ENCODE results near the gene APOBEC3A. TPM values are rescaled to one million over a fixed set of nuclear protein-coding genes. Genes with fewer than 3 reads are reported as not detected.
"Not testable (repeated sequence)": the region's sequence is repeated elsewhere in the genome, so short reads cannot be mapped to it uniquely, and the experiment has no call there.

Gene APOBEC3A
- total and polyA plus RNA-seq, 9 donors: 0.11 to 2.5 (median 0.45) TPM; not detected in 2

GRCh38 chr22:38974826-38975175 lies 17.4 kb downstream of the APOBEC3A start:
- Histone ChIP-seq H3K4me1 (ENCODE audit: control insufficient read depth, insufficient read depth, low read length) (no peaks in the 10 kb centered on the region), H3K27ac (ENCODE audit: low read length) (no peak overlapping the region), H3K4me3 (ENCODE audit: low read length) (no peak overlapping the region), H3K36me3 (ENCODE audit: control insufficient read depth, insufficient read depth, low read length) (no peaks in the 10 kb centered on the region), H3K9me3 (replicated peaks; ENCODE audit: control insufficient read depth, low read depth, low read length) (peaks cover 2% of the 10 kb centered on the region), H3K27me3 (ENCODE audit: control insufficient read depth, insufficient read depth, low read length) (peaks cover 2% of the 10 kb centered on the region)
- DNase-seq: no peak
- WGBS (ENCODE audit: insufficient coverage): 89% methylated on average over 3 of the region's 7 CpGs

- no CpG with 5 or more reads among the region's 4 CpGs for WGBS (ENCODE audit: insufficient coverage)
- H3K4me1 ChIP-seq (ENCODE audit: control insufficient read depth, insufficient read depth, low read length): peaks cover 12% of the 10 kb centered on the region
- not testable (repeated sequence) for H3K27me3 ChIP-seq (ENCODE audit: control insufficient read depth, insufficient read depth, low read length); DNase-seq; H3K27ac ChIP-seq (ENCODE audit: low read length); H3K9me3 ChIP-seq (replicated peaks; ENCODE audit: control insufficient read depth, low read depth, low read length); H3K4me3 ChIP-seq (ENCODE audit: low read length); H3K36me3 ChIP-seq (ENCODE audit: control insufficient read depth, insufficient read depth, low read length)
Observed at GRCh38 chr22:38977289-38977688, 19.9 kb downstream of the APOBEC3A start.

DNA sequence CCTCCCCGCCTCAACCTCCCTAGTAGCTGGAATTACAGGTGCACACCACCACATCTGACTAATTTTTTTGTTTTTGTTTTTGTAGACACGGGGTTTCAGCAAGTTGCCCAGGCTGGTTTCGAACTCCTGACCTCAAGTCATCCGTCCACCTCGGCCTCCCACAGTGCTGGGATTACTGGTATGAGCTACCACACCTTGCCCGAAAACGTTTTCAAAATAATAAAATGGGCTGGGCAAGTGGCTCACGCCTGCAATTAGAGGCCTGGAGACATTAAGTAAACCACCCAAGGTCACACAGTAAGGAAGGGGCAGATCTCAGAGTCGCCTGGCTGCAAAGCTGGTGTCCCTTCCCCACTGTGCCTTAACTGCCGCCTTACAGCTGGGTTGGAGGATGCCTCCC lies 23.2 kb downstream of the APOBEC3A start:
- not testable (repeated sequence) for H3K27ac ChIP-seq (ENCODE audit: low read length); DNase-seq; H3K4me3 ChIP-seq (ENCODE audit: low read length); H3K36me3 ChIP-seq (ENCODE audit: control insufficient read depth, insufficient read depth, low read length); H3K9me3 ChIP-seq (replicated peaks; ENCODE audit: control insufficient read depth, low read depth, low read length); H3K27me3 ChIP-seq (ENCODE audit: control insufficient read depth, insufficient read depth, low read length)
- peaks cover 16% of the 10 kb centered on the region for H3K4me1 ChIP-seq (ENCODE audit: control insufficient read depth, insufficient read depth, low read length)
- 75% methylated on average over 4 of the region's 10 CpGs for WGBS (ENCODE audit: insufficient coverage)

DNA sequence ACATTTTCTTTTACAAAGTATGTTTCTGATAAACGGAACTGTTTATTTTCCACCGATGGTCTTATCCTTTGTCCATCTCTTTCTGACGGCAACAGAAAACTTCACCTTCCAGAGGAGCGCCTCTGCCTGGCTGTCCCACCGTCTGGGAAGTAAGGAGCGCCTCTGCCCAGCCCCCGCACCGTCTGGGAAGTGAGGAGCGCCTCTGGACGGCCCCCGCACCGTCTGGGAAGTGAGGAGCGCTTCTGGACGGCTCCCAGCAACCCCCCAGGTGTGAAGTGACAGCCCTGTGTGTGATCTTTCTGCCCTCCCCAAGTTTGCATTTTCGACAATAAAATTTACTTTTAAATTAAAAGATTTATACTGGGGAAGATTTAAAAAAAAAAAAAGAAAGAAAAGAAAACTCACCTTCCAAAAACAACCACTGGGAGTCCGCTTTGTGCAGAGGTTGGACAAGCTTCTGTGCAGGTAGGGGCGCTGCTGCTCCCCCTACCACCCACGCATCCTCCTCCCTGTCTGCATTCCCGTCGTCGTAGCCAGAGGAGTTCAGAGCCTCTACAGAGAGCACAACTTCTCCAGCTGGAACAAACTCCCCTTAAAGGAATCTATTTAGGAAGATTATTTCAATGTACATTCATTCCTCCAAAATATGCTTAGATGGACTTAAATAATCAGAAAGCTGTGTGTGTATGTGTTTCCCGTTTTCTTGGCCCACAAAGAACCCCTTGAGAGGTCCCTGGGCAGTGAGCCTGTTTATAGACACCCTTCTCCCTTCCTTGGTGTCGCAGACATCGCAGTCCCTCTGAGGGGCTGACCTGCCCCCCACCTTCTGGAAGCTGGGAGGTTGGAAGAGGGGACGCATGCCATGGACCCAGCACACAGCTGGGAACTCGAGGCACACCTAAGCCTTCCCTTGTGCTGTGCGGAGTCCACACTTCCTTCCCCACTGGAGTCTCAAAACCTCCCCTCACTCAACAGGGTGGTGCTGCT lies 23.9 kb downstream of the APOBEC3A start:
- H3K36me3 ChIP-seq (ENCODE audit: control insufficient read depth, insufficient read depth, low read length): no peaks in the 10 kb centered on the region
- H3K27me3 ChIP-seq (ENCODE audit: control insufficient read depth, insufficient read depth, low read length): no peaks in the 10 kb centered on the region
- H3K4me1 ChIP-seq (ENCODE audit: control insufficient read depth, insufficient read depth, low read length): peaks cover 16% of the 10 kb centered on the region
- H3K27ac ChIP-seq (ENCODE audit: low read length): peak overlapping the region; percentile 72
- peak overlapping the region; percentile 51 for H3K4me3 ChIP-seq (ENCODE audit: low read length)
- peaks cover 3% of the 10 kb centered on the region for H3K9me3 ChIP-seq (replicated peaks; ENCODE audit: control insufficient read depth, low read depth, low read length)
- DNase-seq: peak; percentile 85
- WGBS (ENCODE audit: insufficient coverage): 30% methylated on average over 2 of the region's 27 CpGs

- WGBS (ENCODE audit: insufficient coverage): 1% methylated on average over 6 of the region's 16 CpGs
- no peaks in the 10 kb centered on the region for H3K36me3 ChIP-seq (ENCODE audit: control insufficient read depth, insufficient read depth, low read length)
- H3K4me1 ChIP-seq (ENCODE audit: control insufficient read depth, insufficient read depth, low read length): peaks cover 16% of the 10 kb centered on the region
- H3K4me3 ChIP-seq (ENCODE audit: low read length): peak within 1 kb of the TSS; percentile 51
- peak; percentile 98 for DNase-seq
- peak within 1 kb of the TSS; percentile 72 for H3K27ac ChIP-seq (ENCODE audit: low read length)
- no peaks in the 10 kb centered on the region for H3K27me3 ChIP-seq (ENCODE audit: control insufficient read depth, insufficient read depth, low read length)
- H3K9me3 ChIP-seq (replicated peaks; ENCODE audit: control insufficient read depth, low read depth, low read length): peaks cover 3% of the 10 kb centered on the region
Observed at GRCh38 chr22:38981992-38982927, 24.9 kb downstream of the APOBEC3A start, which contains the start of gene APOBEC3B. APOBEC3B (plus strand) TSS chr22:38982347; CDS start chr22:38982454, 107 bp downstream.

DNA sequence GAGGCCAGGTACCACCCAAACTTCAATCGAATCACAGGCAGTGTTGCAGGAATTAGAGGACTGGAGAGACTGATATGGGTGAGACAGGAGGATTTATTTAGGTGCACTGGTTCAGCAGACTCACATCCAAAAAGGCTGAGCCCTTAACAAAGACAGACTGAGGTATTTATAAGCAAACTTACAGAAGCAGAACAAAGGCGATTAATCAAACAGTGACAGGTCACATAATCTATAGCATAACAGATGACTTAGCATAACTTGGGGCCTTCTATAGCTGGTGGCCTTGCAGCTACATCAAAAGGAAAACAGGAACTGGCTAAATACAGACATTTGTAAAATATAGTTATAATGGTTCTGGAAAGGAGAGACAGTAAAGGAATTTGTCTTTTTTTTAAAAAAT lies 26.8 kb downstream of the APOBEC3A start:
- peaks cover 3% of the 10 kb centered on the region for H3K9me3 ChIP-seq (replicated peaks; ENCODE audit: control insufficient read depth, low read depth, low read length)
- peaks cover 16% of the 10 kb centered on the region for H3K4me1 ChIP-seq (ENCODE audit: control insufficient read depth, insufficient read depth, low read length)
- H3K4me3 ChIP-seq (ENCODE audit: low read length): no peak overlapping the region
- H3K27ac ChIP-seq (ENCODE audit: low read length): no peak overlapping the region
- no peaks in the 10 kb centered on the region for H3K27me3 ChIP-seq (ENCODE audit: control insufficient read depth, insufficient read depth, low read length)
- no peaks in the 10 kb centered on the region for H3K36me3 ChIP-seq (ENCODE audit: control insufficient read depth, insufficient read depth, low read length)
- no peak for DNase-seq
- no CpG with 5 or more reads among the region's 2 CpGs for WGBS (ENCODE audit: insufficient coverage)

GRCh38 chr22:38984784-38985757 lies 27.7 kb downstream of the APOBEC3A start:
- not testable (repeated sequence) for H3K27ac ChIP-seq (ENCODE audit: low read length)
- H3K4me1 ChIP-seq (ENCODE audit: control insufficient read depth, insufficient read depth, low read length): peaks cover 16% of the 10 kb centered on the region

DNA sequence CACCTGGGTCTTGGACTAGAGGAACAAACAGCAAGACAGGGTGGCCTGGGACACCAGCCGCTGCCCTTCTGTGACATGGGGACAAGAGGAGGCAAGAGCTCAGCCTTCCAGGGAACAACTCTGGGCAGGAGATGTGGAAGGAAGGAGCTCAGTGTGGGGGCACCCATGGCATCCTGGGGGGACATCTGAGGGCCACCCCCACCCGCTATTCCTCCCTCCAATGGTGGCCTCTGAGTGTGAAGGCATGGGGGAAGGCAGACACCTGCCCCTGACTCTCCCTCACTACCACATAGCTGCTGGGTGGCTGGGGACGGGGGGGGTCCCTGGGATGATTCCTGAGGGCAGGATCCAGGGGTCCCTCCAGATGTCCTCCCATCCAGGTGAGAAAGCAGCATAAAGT lies 29.2 kb downstream of the APOBEC3A start:
- peaks cover 3% of the 10 kb centered on the region for H3K9me3 ChIP-seq (replicated peaks; ENCODE audit: control insufficient read depth, low read depth, low read length)
- WGBS (ENCODE audit: insufficient coverage): no CpG with 5 or more reads among the region's 3 CpGs
- no peaks in the 10 kb centered on the region for H3K27me3 ChIP-seq (ENCODE audit: control insufficient read depth, insufficient read depth, low read length)
- H3K4me1 ChIP-seq (ENCODE audit: control insufficient read depth, insufficient read depth, low read length): peaks cover 8% of the 10 kb centered on the region
- no peaks in the 10 kb centered on the region for H3K36me3 ChIP-seq (ENCODE audit: control insufficient read depth, insufficient read depth, low read length)
- no peak overlapping the region for H3K4me3 ChIP-seq (ENCODE audit: low read length)
- no peak overlapping the region for H3K27ac ChIP-seq (ENCODE audit: low read length)
- DNase-seq: no peak

More at GRCh38 chr22:38984784-38985757, 27.7 kb downstream of the APOBEC3A start:
- not testable (repeated sequence) for H3K9me3 ChIP-seq (replicated peaks; ENCODE audit: control insufficient read depth, low read depth, low read length); H3K4me3 ChIP-seq (ENCODE audit: low read length); H3K27me3 ChIP-seq (ENCODE audit: control insufficient read depth, insufficient read depth, low read length); DNase-seq; H3K36me3 ChIP-seq (ENCODE audit: control insufficient read depth, insufficient read depth, low read length)
- whole genome bisulfite sequencing (ENCODE audit: insufficient coverage): 71% methylated on average over 1 of the region's 9 CpGs

DNA sequence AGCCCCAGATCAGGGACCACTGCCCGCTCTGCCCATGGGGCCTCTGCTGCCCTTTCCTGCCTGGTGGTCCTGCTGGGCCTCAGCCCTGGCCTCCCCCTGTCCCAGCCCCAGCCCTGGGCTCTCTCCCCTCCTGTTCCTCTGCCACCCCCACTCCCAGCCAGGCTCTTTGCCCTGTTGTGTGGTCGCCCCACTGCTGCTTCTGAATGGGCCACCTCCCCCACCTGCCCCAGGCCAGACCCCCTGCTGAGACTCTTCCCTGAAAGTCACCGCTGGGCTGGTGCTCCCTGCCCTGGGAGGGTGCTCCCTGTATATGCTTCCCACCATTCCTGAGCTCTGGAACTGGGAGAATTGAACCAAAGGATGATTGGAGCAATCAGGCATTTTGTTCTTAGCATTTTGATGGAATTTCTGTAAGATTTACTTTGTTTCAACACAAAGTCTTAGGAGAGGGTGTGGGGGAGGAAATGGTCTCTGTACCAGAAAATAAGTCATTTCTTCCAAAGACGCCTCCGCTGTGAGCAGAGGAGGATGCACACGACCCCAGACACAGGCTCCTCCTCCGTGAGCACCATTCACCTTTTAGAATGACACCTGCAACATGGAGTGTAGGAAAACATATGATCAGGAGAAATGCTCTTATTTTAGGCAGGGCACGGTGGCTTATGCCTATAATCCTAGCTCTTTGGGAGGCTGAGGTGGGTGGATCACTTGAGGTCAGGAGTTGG lies 29.9 kb downstream of the APOBEC3A start:
- Histone ChIP-seq H3K27ac (ENCODE audit: low read length) (no peak overlapping the region), H3K27me3 (ENCODE audit: control insufficient read depth, insufficient read depth, low read length) (no peaks in the 10 kb centered on the region), H3K36me3 (ENCODE audit: control insufficient read depth, insufficient read depth, low read length) (no peaks in the 10 kb centered on the region), H3K9me3 (replicated peaks; ENCODE audit: control insufficient read depth, low read depth, low read length) (peaks cover 3% of the 10 kb centered on the region), H3K4me3 (ENCODE audit: low read length) (no peak overlapping the region), H3K4me1 (ENCODE audit: control insufficient read depth, insufficient read depth, low read length) (peaks cover 3% of the 10 kb centered on the region)
- DNase-seq: no peak
- 51% methylated on average over 2 of the region's 8 CpGs for WGBS (ENCODE audit: insufficient coverage)
